ENCODE results near the gene MARCKS. TPM values are rescaled to one million over a fixed set of nuclear protein-coding genes. Genes with fewer than 3 reads are reported as not detected.

Gene MARCKS
- polyA plus RNA-seq, 3 donors from 2014 or later: 0.04 to 0.12 TPM; not detected in 1

DNA sequence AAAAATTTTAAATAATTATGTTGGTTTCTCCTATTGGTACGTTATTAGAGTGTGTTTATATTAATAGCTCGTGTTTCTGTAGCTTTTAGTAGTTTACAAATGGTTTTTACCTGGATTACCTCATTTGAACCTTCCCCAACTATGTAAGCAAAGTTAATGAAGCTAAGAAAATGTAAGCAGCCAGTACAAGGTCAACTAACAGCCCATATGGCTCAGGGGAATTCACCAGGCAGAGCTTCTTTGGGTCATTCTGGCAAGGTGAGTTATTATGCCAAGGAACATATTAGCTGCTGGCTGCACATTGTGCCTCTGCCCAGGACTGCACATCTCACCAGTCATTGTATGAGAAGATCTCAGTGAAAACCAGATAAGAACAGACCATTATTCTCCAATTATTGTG is 27.0 kb upstream of the MARCKS start:
- no peak overlapping the region for H3K4me3 Mint-ChIP-seq
- peaks cover 0 to 1% (median 0%) of the 10 kb centered on the region in 3 donors for H3K27me3 Mint-ChIP-seq (ENCODE audit: low read depth in 3 of 3)
- H3K9me3 Mint-ChIP-seq: peaks cover 0 to 2% (median 0%) of the 10 kb centered on the region in 6 donors
- no peak for DNase-seq
- no peak overlapping the region for H3K27ac Mint-ChIP-seq
- no peaks in the 10 kb centered on the region for H3K4me1 Mint-ChIP-seq
- H3K36me3 Mint-ChIP-seq: no peaks in the 10 kb centered on the region

DNA sequence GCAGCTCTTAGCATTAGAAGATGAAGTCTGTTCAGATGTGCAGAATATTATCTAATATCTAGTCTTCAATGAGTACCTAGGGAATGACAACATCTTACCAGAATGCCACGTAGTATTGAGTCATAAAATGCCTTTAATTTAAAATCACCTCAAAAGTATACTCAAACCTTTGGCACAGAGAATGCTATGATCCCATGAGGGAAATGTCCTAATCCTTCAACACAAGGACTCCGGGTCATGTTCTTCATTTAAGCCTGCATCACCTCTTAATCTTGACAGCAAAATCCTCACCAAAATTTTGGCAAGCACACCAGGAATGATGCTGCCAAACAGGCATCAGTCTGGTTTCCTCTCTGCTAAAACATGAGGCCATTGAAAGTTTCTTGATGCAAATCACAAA is 23.6 kb upstream of the MARCKS start:
- DNase-seq: no peak
- Mint-ChIP-seq H3K4me3 (no peak overlapping the region), H3K4me1 (no peaks in the 10 kb centered on the region), H3K9me3 (no peaks in the 10 kb centered on the region), H3K27ac (no peak overlapping the region), H3K27me3 (ENCODE audit: low read depth in 3 of 3) (peaks cover 0 to 4% (median 0%) of the 10 kb centered on the region in 3 donors), H3K36me3 (no peaks in the 10 kb centered on the region)

DNA sequence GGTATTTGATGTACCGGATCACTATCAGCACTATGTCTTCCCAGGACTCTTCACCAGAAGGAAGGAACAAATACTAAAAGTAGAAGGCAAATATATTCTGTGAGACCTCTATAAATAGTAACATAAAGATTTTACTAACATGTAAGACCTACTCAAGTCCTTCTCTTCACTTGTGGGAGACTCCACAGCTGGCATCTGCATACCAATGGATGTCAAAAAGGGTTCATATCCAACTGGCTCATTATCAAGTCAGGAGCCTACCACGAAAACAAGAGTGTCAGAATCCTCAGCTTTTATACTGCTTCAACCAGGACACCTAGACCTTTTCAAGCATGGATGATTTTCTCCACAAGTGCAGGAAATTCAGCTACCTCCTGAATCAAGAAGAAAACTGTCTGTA is 20.0 kb upstream of the MARCKS start:
- Mint-ChIP-seq H3K4me1 (no peaks in the 10 kb centered on the region), H3K27ac (no peak overlapping the region), H3K4me3 (no peak overlapping the region), H3K9me3 (no peaks in the 10 kb centered on the region), H3K36me3 (no peaks in the 10 kb centered on the region), H3K27me3 (ENCODE audit: low read depth in 3 of 3) (peaks cover 0 to 4% (median 2%) of the 10 kb centered on the region in 3 donors)
- no peak for DNase-seq

GRCh38 chr6:113842165-113842564 is 15.0 kb upstream of the MARCKS start:
- Mint-ChIP-seq H3K4me3 (no peak overlapping the region), H3K27me3 (ENCODE audit: low read depth in 3 of 3) (peaks cover 0 to 4% (median 0%) of the 10 kb centered on the region in 3 donors), H3K27ac (no peak overlapping the region), H3K36me3 (no peaks in the 10 kb centered on the region), H3K4me1 (no peaks in the 10 kb centered on the region), H3K9me3 (no peaks in the 10 kb centered on the region)
- DNase-seq: no peak

DNA sequence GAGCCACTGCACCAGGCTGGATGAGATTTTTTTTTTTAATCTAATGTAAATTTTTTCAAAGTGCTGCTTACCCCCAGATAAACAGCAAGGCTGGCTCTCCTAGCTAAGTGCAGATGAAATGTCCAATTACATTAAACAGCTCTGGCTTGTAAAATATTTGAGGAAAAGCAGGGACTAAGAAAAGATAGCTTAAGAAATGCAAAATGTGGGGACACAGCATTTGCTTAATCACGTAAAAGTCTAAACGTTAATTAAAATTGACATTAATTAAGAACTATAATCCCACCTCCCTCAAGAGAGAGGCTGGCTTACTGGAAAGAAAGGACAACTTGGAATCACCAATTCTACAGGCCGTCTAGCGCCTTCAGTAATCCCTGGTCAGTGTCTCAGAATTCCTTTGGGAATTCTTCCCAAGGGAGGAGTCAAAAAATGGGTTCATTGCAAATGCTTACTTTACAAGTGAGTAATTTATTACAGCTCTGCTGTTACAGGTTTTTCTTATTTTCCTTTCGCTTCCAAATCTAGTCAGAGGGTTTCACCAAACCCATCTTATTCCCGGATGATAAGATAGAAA is 13.6 kb upstream of the MARCKS start:
- no peaks in the 10 kb centered on the region for H3K36me3 Mint-ChIP-seq
- H3K9me3 Mint-ChIP-seq: no peaks in the 10 kb centered on the region
- no peak for DNase-seq
- no peaks in the 10 kb centered on the region for H3K4me1 Mint-ChIP-seq
- peaks cover 0 to 4% (median 4%) of the 10 kb centered on the region in 3 donors for H3K27me3 Mint-ChIP-seq (ENCODE audit: low read depth in 3 of 3)
- H3K4me3 Mint-ChIP-seq: no peak overlapping the region
- no peak overlapping the region for H3K27ac Mint-ChIP-seq

DNA sequence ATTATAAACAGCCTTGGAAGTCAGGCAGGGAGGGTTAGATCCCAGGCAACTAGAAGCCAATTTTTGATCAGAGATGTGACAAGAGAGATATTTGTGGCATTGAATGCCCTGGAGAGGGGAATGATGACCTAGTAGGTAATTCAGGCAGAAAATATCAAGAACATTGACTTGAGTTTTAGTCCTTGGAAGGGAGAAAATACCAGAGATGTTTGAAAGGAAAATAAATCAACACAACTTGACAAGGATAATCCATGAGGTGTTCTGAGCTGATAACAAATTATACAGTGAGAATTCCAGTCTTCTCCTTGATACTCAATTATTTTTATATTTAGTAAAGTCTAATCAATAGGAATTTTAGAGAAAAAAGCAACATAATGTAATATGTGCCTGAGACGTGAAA is 10.6 kb upstream of the MARCKS start:
- Mint-ChIP-seq H3K27ac (no peak overlapping the region), H3K9me3 (no peaks in the 10 kb centered on the region), H3K36me3 (no peaks in the 10 kb centered on the region), H3K27me3 (ENCODE audit: low read depth in 3 of 3) (peaks cover 0 to 6% (median 5%) of the 10 kb centered on the region in 3 donors), H3K4me1 (no peaks in the 10 kb centered on the region), H3K4me3 (no peak overlapping the region)
- DNase-seq: no peak

GRCh38 chr6:113847447-113847846 is 9.7 kb upstream of the MARCKS start:
- no peak overlapping the region for H3K27ac Mint-ChIP-seq
- no peak overlapping the region for H3K4me3 Mint-ChIP-seq
- no peaks in the 10 kb centered on the region for H3K36me3 Mint-ChIP-seq
- DNase-seq: no peak
- no peaks in the 10 kb centered on the region for H3K4me1 Mint-ChIP-seq
- H3K27me3 Mint-ChIP-seq (ENCODE audit: low read depth in 3 of 3): peaks cover 2 to 10% (median 5%) of the 10 kb centered on the region in 3 donors
- H3K9me3 Mint-ChIP-seq: no peaks in the 10 kb centered on the region

DNA sequence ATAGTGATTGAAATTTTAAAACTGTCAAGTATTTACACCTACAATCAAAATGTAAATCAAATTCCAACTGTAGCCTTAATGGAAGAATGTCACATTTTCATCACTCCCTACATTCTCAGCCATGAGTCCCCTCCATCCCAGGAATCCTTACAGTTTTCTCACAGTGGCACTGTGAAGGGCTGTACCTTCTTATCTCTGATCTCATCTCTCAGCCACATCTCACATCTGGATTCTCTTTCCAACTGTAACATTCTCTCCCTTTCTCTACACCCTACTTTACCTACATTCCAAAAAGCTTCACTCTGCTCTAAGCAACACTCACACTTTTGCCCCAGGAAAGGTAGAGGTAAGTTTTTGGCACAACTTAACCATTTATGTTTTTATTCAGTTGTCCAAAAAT is 8.9 kb upstream of the MARCKS start:
- Mint-ChIP-seq H3K9me3 (no peaks in the 10 kb centered on the region), H3K27ac (no peak overlapping the region), H3K4me1 (no peaks in the 10 kb centered on the region), H3K27me3 (ENCODE audit: low read depth in 3 of 3) (peaks cover 2 to 17% (median 11%) of the 10 kb centered on the region in 3 donors), H3K4me3 (no peak overlapping the region), H3K36me3 (no peaks in the 10 kb centered on the region)
- DNase-seq: no peak

DNA sequence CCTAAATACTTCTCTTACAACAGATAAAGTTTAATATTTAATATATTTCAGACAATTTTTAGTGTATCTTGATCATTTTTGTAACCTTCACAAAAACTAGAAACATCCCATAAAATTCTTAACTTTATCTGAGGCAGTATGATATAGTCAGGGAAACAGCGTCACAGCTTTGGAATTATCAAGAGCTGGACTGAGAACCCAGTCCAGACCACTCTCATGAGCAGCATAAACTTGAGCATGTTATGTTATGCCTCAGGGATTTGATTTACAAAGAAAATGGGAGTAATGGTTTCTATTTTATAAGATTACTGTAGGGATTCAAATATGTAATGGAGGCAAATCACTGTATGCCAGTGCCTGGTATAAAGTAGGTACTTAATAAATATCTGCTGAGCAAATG is 8.3 kb upstream of the MARCKS start:
- H3K27ac Mint-ChIP-seq: no peak overlapping the region
- no peaks in the 10 kb centered on the region for H3K9me3 Mint-ChIP-seq
- H3K4me1 Mint-ChIP-seq: no peaks in the 10 kb centered on the region
- H3K27me3 Mint-ChIP-seq (ENCODE audit: low read depth in 3 of 3): peaks cover 2 to 23% (median 12%) of the 10 kb centered on the region in 3 donors
- H3K4me3 Mint-ChIP-seq: no peak overlapping the region
- no peak for DNase-seq
- no peaks in the 10 kb centered on the region for H3K36me3 Mint-ChIP-seq

DNA sequence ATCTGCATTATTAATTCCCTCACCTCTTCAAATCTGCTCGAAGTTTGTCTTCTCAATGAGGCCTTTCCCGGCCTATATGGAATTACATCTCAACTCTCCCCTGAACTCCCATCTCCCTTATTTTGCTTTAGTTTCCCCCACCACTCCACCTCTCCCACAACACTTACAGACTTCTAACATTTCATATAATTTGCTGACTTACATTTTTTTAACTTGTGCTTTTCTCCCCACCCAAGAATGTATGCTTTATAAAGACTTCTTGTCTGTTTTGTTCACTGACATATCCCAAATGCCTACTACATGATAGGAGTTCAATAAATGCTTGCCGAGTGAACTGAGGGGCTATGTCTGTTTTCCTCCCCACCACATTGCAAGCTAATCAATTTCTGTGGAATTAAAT is 3.9 kb upstream of the MARCKS start:
- no peaks in the 10 kb centered on the region for H3K36me3 Mint-ChIP-seq
- peaks cover 0 to 3% of the 10 kb centered on the region in 2 donors for H3K4me1 Mint-ChIP-seq
- no peak overlapping the region for H3K4me3 Mint-ChIP-seq
- DNase-seq: no peak
- H3K27me3 Mint-ChIP-seq (ENCODE audit: low read depth in 3 of 3): peaks cover 8 to 32% (median 17%) of the 10 kb centered on the region in 3 donors
- H3K27ac Mint-ChIP-seq: no peak overlapping the region
- H3K9me3 Mint-ChIP-seq: peaks cover 0 to 6% (median 1%) of the 10 kb centered on the region in 6 donors

- Mint-ChIP-seq H3K4me1 (peaks cover 0 to 5% of the 10 kb centered on the region in 2 donors), H3K27ac (no peak overlapping the region), H3K9me3 (peaks cover 0 to 7% (median 2%) of the 10 kb centered on the region in 6 donors), H3K4me3 (peak overlapping the region; percentile 30 to 59 (median 34)), H3K27me3 (ENCODE audit: low read depth in 3 of 3) (peaks cover 8 to 42% (median 23%) of the 10 kb centered on the region in 3 donors), H3K36me3 (no peaks in the 10 kb centered on the region)
- peak in 2 of 3 donors; percentile 4 to 7 for DNase-seq
These were observed 2.3 kb upstream of the MARCKS start for GRCh38 chr6:113854531-113855499.

DNA sequence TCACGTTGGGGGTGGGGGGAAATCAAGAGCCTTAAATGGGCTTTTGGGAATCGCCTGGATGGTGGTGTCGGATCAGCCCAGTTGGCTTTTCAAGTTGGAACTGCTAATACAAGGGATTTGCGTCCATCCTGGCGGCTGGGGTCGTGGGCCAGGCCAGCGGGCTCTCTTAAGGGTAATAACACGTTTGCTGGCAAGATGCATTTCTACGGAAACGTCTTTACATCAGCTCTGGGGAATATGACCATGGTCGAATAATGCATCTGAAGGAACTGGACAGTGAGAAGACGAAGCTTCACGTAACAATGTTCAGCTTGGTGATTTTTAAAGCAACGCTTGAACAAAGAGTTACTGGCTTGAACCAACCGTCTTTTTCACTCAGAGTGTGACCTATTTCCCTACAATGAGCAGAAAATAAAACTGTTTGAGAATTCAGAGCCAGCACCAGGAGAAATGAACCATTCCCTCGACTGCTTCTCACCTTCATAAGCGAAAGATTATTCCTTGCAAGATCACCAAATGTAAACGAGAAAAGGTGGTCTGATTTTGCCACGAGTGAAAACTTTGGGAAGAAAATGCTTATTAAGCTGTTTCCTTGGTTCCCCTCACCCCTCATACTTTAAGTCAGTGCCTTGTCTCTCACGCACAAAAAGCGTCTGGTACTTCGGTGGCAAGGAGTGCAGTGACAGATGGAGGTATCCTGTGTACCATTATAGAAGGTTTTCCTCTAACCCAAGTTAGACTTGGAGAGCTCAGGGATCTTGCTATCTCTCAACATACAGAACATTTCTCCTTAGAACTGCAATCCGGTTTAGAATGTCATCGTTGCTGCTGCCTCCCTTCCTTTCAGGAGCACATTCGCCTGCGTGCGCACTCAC is 1.4 kb upstream of the MARCKS start:
- H3K4me1 Mint-ChIP-seq: peaks cover 4 to 9% of the 10 kb centered on the region in 2 donors
- peaks cover 0 to 3% (median 0%) of the 10 kb centered on the region in 3 donors for H3K36me3 Mint-ChIP-seq
- no peak overlapping the region for H3K4me3 Mint-ChIP-seq
- peak in 1 of 3 donors; percentile 9 for DNase-seq
- H3K9me3 Mint-ChIP-seq: peaks cover 0 to 10% (median 4%) of the 10 kb centered on the region in 6 donors
- H3K27ac Mint-ChIP-seq: peak overlapping the region in 1 of 6 donors; percentile 14
- peaks cover 8 to 45% (median 23%) of the 10 kb centered on the region in 3 donors for H3K27me3 Mint-ChIP-seq (ENCODE audit: low read depth in 3 of 3)

DNA sequence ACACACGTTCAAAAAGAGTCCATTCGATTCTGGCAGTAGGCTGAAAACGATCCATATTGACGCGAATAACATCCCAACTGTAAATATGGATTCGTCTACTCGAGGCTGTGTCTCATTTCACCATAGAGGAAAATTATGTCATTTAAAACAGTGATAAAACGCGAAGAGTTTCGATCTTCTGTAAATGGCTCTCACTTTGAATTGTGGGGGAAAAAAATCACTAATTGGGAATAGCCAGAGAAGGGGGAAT is 845 bp upstream of the MARCKS start:
- Mint-ChIP-seq H3K36me3 (peaks cover 0 to 5% (median 0%) of the 10 kb centered on the region in 3 donors), H3K27ac (no peak overlapping the region), H3K4me3 (no peak overlapping the region), H3K4me1 (peaks cover 7 to 9% of the 10 kb centered on the region in 2 donors), H3K27me3 (ENCODE audit: low read depth in 3 of 3) (peaks cover 8 to 49% (median 24%) of the 10 kb centered on the region in 3 donors), H3K9me3 (peaks cover 0 to 12% (median 4%) of the 10 kb centered on the region in 6 donors)
- no peak for DNase-seq
